Measurements from ENCODE around the gene RAB31. TPM values are rescaled to one million over a fixed set of nuclear protein-coding genes. Genes with fewer than 3 reads are reported as not detected.

The RAB31 gene
- total RNA-seq, 1 donor from 2014 or later: 31.2 TPM

- H3K4me3 ChIP-seq (ENCODE audit: low read depth, low read length): no peak overlapping the region
- no peak for TF ChIP-seq CTCF (conservative IDR thresholded peaks at IDR 0.05; ENCODE audit: low read depth, low read length)
- peak; percentile 57 for DNase-seq (ENCODE audit: low read depth)
Measured at GRCh38 chr18:9905401-9905922, 197.4 kb downstream of the RAB31 start.

DNA sequence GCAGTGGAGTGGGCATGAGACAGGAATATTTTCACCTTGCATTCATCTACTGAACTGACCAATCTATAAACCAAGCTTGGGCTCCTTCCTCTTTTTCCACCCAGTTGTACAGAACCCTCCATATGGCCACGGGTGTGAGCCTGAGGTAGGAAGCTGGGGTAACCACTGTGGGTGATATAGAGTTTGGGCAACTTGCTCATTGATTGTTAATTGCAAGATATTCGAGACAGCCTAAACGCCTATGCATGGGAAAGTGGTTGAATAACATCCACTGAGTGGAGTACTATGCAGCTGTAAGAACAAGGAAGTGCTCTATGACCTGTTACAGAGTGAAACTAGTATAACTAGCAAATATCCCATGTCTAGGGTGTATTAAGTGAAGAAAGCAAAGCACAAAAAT lies 198.4 kb downstream of the RAB31 start:
- DNase-seq (ENCODE audit: low read depth): no peak
- no peak overlapping the region for H3K4me3 ChIP-seq (ENCODE audit: low read depth, low read length)
- TF ChIP-seq CTCF (conservative IDR thresholded peaks at IDR 0.05; ENCODE audit: low read depth, low read length): no peak

- H3K4me3 ChIP-seq (ENCODE audit: low read depth, low read length): no peak overlapping the region
- TF ChIP-seq CTCF (conservative IDR thresholded peaks at IDR 0.05; ENCODE audit: low read depth, low read length): no peak
- no peak for DNase-seq (ENCODE audit: low read depth)
Measured at GRCh38 chr18:9907867-9908266, 199.8 kb downstream of the RAB31 start.

- no peak for TF ChIP-seq CTCF (conservative IDR thresholded peaks at IDR 0.05; ENCODE audit: low read depth, low read length)
Measured at GRCh38 chr18:9910071-9910470, 202.0 kb downstream of the RAB31 start.

DNA sequence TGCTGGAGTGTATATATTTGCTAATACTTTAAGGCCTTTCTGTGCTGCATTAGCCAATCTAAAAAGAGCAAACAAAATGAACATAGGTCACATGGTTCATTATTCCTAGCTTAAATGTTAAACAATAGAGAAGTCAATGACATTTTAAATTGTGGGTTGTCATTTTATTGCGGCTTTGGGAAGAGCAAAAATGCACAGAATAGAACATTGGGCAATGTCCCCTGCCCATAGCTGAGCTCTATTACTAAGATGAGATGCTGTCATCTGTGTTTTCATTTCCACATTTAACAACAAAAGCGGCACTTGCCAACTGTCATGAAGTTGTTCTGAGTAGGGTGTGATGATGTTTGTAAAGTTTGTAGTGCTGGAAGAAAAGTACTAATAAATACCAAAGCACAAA lies 202.6 kb downstream of the RAB31 start:
- DNase-seq (ENCODE audit: low read depth): no peak
- TF ChIP-seq CTCF (conservative IDR thresholded peaks at IDR 0.05; ENCODE audit: low read depth, low read length): no peak
- H3K4me3 ChIP-seq (ENCODE audit: low read depth, low read length): no peak overlapping the region

More at GRCh38 chr18:9910071-9910470, 202.0 kb downstream of the RAB31 start:
- no peak for DNase-seq (ENCODE audit: low read depth)
- H3K4me3 ChIP-seq (ENCODE audit: low read depth, low read length): no peak overlapping the region

DNA sequence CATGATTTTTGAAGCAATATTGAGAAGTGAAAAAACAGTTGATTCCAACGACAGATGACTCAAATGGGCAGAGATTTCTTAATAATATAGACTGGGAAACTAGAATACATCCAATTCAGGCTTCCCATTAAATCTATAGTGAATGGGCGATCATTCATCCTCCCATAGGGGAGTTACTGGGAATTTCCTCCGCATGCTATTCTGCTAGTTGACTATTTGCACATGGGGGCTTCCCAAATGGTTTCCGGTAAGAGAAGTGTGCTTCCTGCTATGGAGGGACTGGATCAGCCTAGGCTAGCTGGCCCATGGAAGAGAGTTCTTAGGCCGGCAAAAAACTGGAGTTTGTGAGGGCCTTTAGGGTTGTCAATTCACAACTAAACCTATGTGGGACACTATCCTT lies 203.1 kb downstream of the RAB31 start:
- no peak overlapping the region for H3K4me3 ChIP-seq (ENCODE audit: low read depth, low read length)
- no peak for TF ChIP-seq CTCF (conservative IDR thresholded peaks at IDR 0.05; ENCODE audit: low read depth, low read length)
- no peak for DNase-seq (ENCODE audit: low read depth)

Other genes with a start within 250 kb of the RAB31 start
- 57.5 and 73.9 TPM in 2 replicates for gene RALBP1, start 232.8 kb upstream of the RAB31 start, total RNA-seq
- 82.0 and 96.8 TPM in 2 replicates for gene PPP4R1, start 93.7 kb upstream of the RAB31 start, total RNA-seq
- not detected in 2 replicates for gene TXNDC2, start 177.7 kb downstream of the RAB31 start, total RNA-seq
- 137 and 169 TPM in 2 replicates for gene VAPA, start 205.7 kb downstream of the RAB31 start, total RNA-seq

Data from epithelial cell of proximal tubule (primary cell).